HCT116 (cell line): Measurements from ENCODE around the gene DNAJC5. TPM values are rescaled to one million over a fixed set of nuclear protein-coding genes. Genes with fewer than 3 reads are reported as not detected.

Source experiments
- ATAC-seq: fragments of 200-7000 bp; cut with Tn5 transposase; 2 replicates; pipeline ENCODE4 v1.9.1; 2020; ENCODE audit warnings: mild to moderate bottlenecking, moderate library complexity
- BruUV-seq: library from RNA; stranded (reverse); fragments of 400-500 nt; replicated peaks from 2 replicates; lab custom pipeline; 2021; lab: Mats Ljungman, UMichigan
- CTCF ChIA-PET: fragments of 300-600 bp; sonication (Branson Sonifier 250); formaldehyde crosslinking; loops from one replicate; lab custom pipeline; 2021; ENCODE audit warnings: antibody characterized with exemption; lab: Charles Lee
- POLR2A ChIA-PET: fragments of 300-600, 350-600 bp; sonication (Branson Sonifier 250); formaldehyde crosslinking; loops from one replicate; lab custom pipeline; 2021; ENCODE audit warnings: antibody characterized with exemption; lab: Charles Lee
- RAD21 ChIA-PET, 2 experiments: fragments of 300-600 bp; sonication (Branson Sonifier 250); formaldehyde crosslinking; loops; one replicate each; lab custom pipeline; 2023; ENCODE audit warnings: low total read pairs in 2 of 2; ENCODE audit not compliant: uncharacterized antibody in 2 of 2, unreplicated experiment in 2 of 2, low non-redundant PET in 1 of 2; lab: Charles Lee
- DNase-seq: peaks from one replicate; pipeline ENCODE4 v3.0.0-alpha.2; 2010; ENCODE audit warnings: low read depth, low spot score
- H2AFZ ChIP-seq: fragments of 200-600 bp; shearing (Covaris generic), sonication (generic); 2 replicates; pipeline ENCODE4 v1.6.1; 2017; ENCODE audit warnings: low read depth, mixed run types, mixed read lengths, antibody characterized with exemption, low read length; ENCODE audit not compliant: poor library complexity, severe bottlenecking
- H3K27ac ChIP-seq: 2 replicates; pipeline ENCODE4 v1.5.1; 2012; ENCODE audit warnings: low read depth, low read length
- H3K27me3 ChIP-seq: fragments of 200-600 bp; sonication (generic); 2 replicates; pipeline ENCODE4 v1.6.1; 2016; ENCODE audit warnings: mixed run types, low read length, mixed read lengths; ENCODE audit not compliant: insufficient read depth
- H3K36me3 ChIP-seq, 2 experiments: fragments of 200-500 bp in 1 of 2; fragments of 200-600 bp in 1 of 2; sonication (Bioruptor generic) in 1 of 2; sonication (generic) in 1 of 2; 2 replicates each; pipeline versions ENCODE4 v1.5.1 to v1.6.1; 2014 to 2016; ENCODE audit warnings: low read length in 2 of 2, inconsistent platforms in 1 of 2, mixed read lengths in 1 of 2, mixed run types in 1 of 2; ENCODE audit not compliant: insufficient read depth in 2 of 2, control insufficient read depth in 1 of 2
- H3K4me1 ChIP-seq, 2 experiments: fragments of 200-600 bp in 1 of 2; sonication (generic) in 1 of 2; 2 replicates each; pipeline versions ENCODE4 v1.5.1 to v1.6.1; 2012 to 2017; ENCODE audit warnings: low read length in 2 of 2, inconsistent platforms in 1 of 2, mild to moderate bottlenecking in 1 of 2, mixed read lengths in 1 of 2, mixed run types in 1 of 2, moderate library complexity in 1 of 2; ENCODE audit not compliant: insufficient read depth in 2 of 2, control insufficient read depth in 1 of 2
- H3K4me2 ChIP-seq: fragments of 200-600 bp; sonication (generic); 2 replicates; pipeline ENCODE4 v1.6.1; 2017; ENCODE audit warnings: mixed run types, low read length, mixed read lengths
- H3K4me3 ChIP-seq, 2 experiments: fragments of 200-600 bp in 1 of 2; sonication (generic) in 1 of 2; replicated peaks in 1 of 2; 2 replicates each; pipeline ENCODE4 v1.5.1; 2011 to 2016; ENCODE audit warnings: low read length in 2 of 2, control low read depth in 1 of 2, low read depth in 1 of 2, mild to moderate bottlenecking in 1 of 2, mixed read lengths in 1 of 2, mixed run types in 1 of 2
- H3K79me2 ChIP-seq: fragments of 200-600 bp; sonication (generic); 2 replicates; pipeline ENCODE4 v1.6.1; 2017; ENCODE audit warnings: mild to moderate bottlenecking, mixed run types, low read length, moderate library complexity, mixed read lengths; ENCODE audit not compliant: insufficient read depth
- H3K9ac ChIP-seq: fragments of 200-600 bp; sonication (generic); 2 replicates; pipeline ENCODE4 v1.6.1; 2016; ENCODE audit warnings: low read length, mixed read lengths
- H3K9me2 ChIP-seq: fragments of 200-600 bp; sonication (generic), shearing (Covaris generic); 2 replicates; pipeline ENCODE4 v1.6.1; 2017; ENCODE audit warnings: mixed run types, mild to moderate bottlenecking, moderate library complexity; ENCODE audit not compliant: insufficient read depth
- H3K9me3 ChIP-seq, 2 experiments: fragments of 200-500 bp in 1 of 2; fragments of 200-600 bp in 1 of 2; sonication (Bioruptor generic) in 1 of 2; sonication (generic) in 1 of 2; 2 replicates each; pipeline ENCODE4 v1.6.1; 2014 to 2017; ENCODE audit warnings: low read length in 2 of 2, mixed read lengths in 2 of 2, inconsistent platforms in 1 of 2, low read depth in 1 of 2, mild to moderate bottlenecking in 1 of 2, mixed run types in 1 of 2, moderate library complexity in 1 of 2; ENCODE audit not compliant: control insufficient read depth in 1 of 2, insufficient read depth in 1 of 2
- H4K20me1 ChIP-seq: fragments of 200-600 bp; sonication (generic), shearing (Covaris generic); 2 replicates; pipeline ENCODE4 v1.6.1; 2017; ENCODE audit warnings: mixed run types, mild to moderate bottlenecking, moderate library complexity; ENCODE audit not compliant: insufficient read depth
- CBX3 ChIP-seq: IDR thresholded peaks from 2 replicates; pipeline ENCODE4 v1.6.1; 2012; ENCODE audit warnings: low read depth
- CTCF ChIP-seq, 3 experiments: fragments of 200-600 bp in 1 of 3; sonication (generic) in 1 of 3; IDR thresholded peaks in 2 of 3; conservative IDR thresholded peaks in 1 of 3; 2 replicates each; pipeline ENCODE4 v1.5.1; 2012 to 2017; ENCODE audit warnings: low read depth in 2 of 3, low read length in 2 of 3, antibody characterized with exemption in 1 of 3, borderline replicate concordance in 1 of 3, control low read depth in 1 of 3, mild to moderate bottlenecking in 1 of 3, mixed read lengths in 1 of 3, mixed run types in 1 of 3, moderate library complexity in 1 of 3; ENCODE audit not compliant: insufficient read depth in 1 of 3
- ELF1 ChIP-seq: IDR thresholded peaks from 2 replicates; pipeline ENCODE4 v1.6.1; 2012; ENCODE audit warnings: low read depth, borderline replicate concordance
- EZH2 ChIP-seq: fragments of 200-600 bp; sonication (generic); IDR thresholded peaks from 2 replicates; pipeline ENCODE4 v1.6.1; 2017; ENCODE audit warnings: antibody characterized with exemption, mixed run types
- SP1 ChIP-seq: IDR thresholded peaks from 2 replicates; pipeline ENCODE4 v1.6.1; 2012; ENCODE audit warnings: low read depth
- intact Hi-C: fragments of 100-400 bp; cut with micrococcal nuclease; formaldehyde crosslinking; loops from 2 replicates; pipeline ENCODE4 v1.10.0; 2022
- total RNA-seq: library from RNA; stranded (reverse); gene quantifications from one replicate; pipeline ENCODE4 v1.2.1, GENCODE V29; 2021; ENCODE audit not compliant: unreplicated experiment

The DNAJC5 gene
- total RNA-seq, 1 experiment from 2014 or later, result 38.3 TPM

- no peak for TF ChIP-seq CTCF (IDR thresholded peaks at IDR 0.05 in 2 of 3, conservative IDR thresholded peaks at IDR 0.05 in 1 of 3; ENCODE audit: borderline replicate concordance in 1 of 3, insufficient read depth in 1 of 3, low read depth in 2 of 3, low read length in 2 of 3)
- no peak for TF ChIP-seq CBX3
- TF ChIP-seq EZH2, result no peak
Measured at GRCh38 chr20:63861981-63862901, 32.7 kb upstream of the DNAJC5 start (continued).

GRCh38 chr20:63863021-63863797 is 31.7 kb upstream of the DNAJC5 start:
- Histone ChIP-seq H3K27ac (peak overlapping the region; percentile 93), H4K20me1 (no peaks in the 10 kb centered on the region), H3K27me3 (no peaks in the 10 kb centered on the region)
- DNase-seq (no peak), ATAC-seq (no peak)
- intact Hi-C loops, result loop anchor here (10.0 kb wide), 2 partner anchors 112 to 128 kb away; partner anchors contain the start of genes LIME1, SAMD10 and SLC2A4RG
- CTCF ChIA-PET, result interaction anchor here (0.8 kb wide), 1 partner anchor 221 kb away, joined by 3 read pairs; no protein-coding TSS in a partner anchor
- POLR2A ChIA-PET, result interaction anchor here (0.7 kb wide), 2 partner anchors 11 to 205 kb away, joined by 3 to 4 read pairs; partner anchors contain the start of gene RTEL1
- no peak for TF ChIP-seq SP1
- TF ChIP-seq ELF1, result no peak
- TF ChIP-seq, all 23 proteins: peak for 0
- Histone ChIP-seq H3K4me2 (peak overlapping the region; percentile 88), H3K4me3 (peak overlapping the region; percentile 86 to 100), H3K9me2 (no peaks in the 10 kb centered on the region), H2AFZ (no peak overlapping the region), H3K4me1 (peaks cover 19 to 33% of the 10 kb centered on the region in 2 experiments), H3K79me2 (peaks cover 43% of the 10 kb centered on the region), H3K9me3 (no peaks in the 10 kb centered on the region), H3K9ac (peak overlapping the region; percentile 100), H3K36me3 (peaks cover 0 to 15% of the 10 kb centered on the region in 2 experiments; a peak in 2 of 4 replicates)
- BruUV-seq, result no TSS peak
- RAD21 ChIA-PET, result interaction anchor here (1.0 to 1.1 kb wide), 2 partner anchors 325 to 326 kb away, joined by 3 to 8 read pairs; partner anchors contain the start of gene PTK6 (in 1 of the 2)
